ENCODE results near the gene CFAP54. TPM values are rescaled to one million over a fixed set of nuclear protein-coding genes. Genes with fewer than 3 reads are reported as not detected.

Gene CFAP54
- total RNA-seq, 3 donors from 2014 or later: 0.43 to 1.9 (median 0.82) TPM

DNA sequence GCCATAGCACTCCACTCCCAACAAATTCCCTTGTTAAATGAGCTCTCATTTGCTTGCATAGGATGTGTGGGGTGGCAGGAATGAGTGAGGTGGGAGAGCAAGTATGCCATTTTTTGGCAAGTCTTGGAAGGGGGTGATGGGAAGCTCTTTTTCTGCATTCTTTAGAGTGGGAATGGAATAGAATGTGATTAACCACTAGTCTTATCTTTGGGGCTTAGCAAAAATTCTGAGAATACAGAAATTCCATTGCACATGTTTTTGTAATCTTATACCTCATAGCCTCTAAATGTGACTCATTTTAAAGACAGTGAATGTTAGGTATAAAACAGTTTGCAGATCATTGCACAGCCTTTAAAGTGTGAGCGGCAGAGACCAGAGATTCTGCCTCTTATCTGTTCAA, 389.3 kb downstream of the CFAP54 start:
- Histone ChIP-seq H3K9me3 (no peaks in the 10 kb centered on the region), H3K36me3 (ENCODE audit: low read depth) (no peaks in the 10 kb centered on the region), H3K4me1 (ENCODE audit: low read depth) (no peaks in the 10 kb centered on the region), H3K4me3 (no peak overlapping the region)
- DNase-seq (no peak), ATAC-seq (no peak)
- intact Hi-C loops (cut with DNase I, micrococcal nuclease): no loop called here
- TF ChIP-seq, protein P1, sequence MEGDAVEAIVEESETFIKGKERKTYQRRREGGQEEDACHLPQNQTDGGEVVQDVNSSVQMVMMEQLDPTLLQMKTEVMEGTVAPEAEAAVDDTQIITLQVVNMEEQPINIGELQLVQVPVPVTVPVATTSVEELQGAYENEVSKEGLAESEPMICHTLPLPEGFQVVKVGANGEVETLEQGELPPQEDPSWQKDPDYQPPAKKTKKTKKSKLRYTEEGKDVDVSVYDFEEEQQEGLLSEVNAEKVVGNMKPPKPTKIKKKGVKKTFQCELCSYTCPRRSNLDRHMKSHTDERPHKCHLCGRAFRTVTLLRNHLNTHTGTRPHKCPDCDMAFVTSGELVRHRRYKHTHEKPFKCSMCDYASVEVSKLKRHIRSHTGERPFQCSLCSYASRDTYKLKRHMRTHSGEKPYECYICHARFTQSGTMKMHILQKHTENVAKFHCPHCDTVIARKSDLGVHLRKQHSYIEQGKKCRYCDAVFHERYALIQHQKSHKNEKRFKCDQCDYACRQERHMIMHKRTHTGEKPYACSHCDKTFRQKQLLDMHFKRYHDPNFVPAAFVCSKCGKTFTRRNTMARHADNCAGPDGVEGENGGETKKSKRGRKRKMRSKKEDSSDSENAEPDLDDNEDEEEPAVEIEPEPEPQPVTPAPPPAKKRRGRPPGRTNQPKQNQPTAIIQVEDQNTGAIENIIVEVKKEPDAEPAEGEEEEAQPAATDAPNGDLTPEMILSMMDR (IDR thresholded peaks at IDR 0.05): no peak

DNA sequence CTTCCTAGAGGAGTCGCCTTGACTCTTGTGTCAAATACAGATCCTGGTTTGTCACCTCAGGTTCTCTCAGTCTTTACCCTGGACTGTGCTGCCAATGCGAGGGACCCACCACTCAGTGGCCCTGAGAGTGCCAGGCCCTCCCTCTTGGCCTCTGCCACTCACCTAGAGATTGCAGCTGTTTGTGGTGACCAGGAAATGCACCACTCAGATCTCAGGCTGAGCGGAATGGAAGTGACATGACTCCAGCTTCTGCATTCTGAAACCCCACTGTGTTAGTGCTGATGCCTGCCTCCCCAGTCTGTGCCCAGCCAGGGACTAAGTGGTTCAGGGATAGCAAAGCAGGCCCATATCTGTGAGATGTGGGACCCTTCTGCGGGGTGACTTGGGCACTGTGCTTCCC, 389.9 kb downstream of the CFAP54 start:
- no peaks in the 10 kb centered on the region for H3K36me3 ChIP-seq (ENCODE audit: low read depth)
- intact Hi-C loops (cut with DNase I, micrococcal nuclease): no loop called here
- no peak overlapping the region for H3K4me3 ChIP-seq
- ATAC-seq (no peak), DNase-seq (no peak)
- H3K9me3 ChIP-seq: no peaks in the 10 kb centered on the region
- TF ChIP-seq, protein P1 (IDR thresholded peaks at IDR 0.05): no peak
- H3K4me1 ChIP-seq (ENCODE audit: low read depth): no peaks in the 10 kb centered on the region

DNA sequence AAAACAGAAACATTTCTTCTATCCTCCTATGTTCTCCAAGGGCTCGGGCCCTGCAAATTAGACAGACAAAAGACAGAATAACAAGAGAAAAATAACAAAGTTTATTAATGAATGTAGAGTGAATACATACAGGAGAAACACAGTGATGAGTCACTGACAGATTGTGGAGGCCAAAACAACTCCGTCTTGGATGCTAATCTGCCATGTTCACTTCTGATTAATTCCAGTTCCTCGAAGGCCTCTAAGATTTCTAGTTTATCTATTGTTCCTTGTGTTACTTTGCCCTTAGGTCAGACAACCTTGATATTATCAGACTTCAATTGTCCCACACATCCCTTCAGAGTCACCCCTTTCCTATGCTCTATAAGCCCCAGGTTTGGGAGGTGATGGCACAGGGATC, 390.8 kb downstream of the CFAP54 start:
- ATAC-seq (no peak), DNase-seq (no peak)
- Histone ChIP-seq H3K4me3 (no peak overlapping the region), H3K36me3 (ENCODE audit: low read depth) (no peaks in the 10 kb centered on the region), H3K9me3 (no peaks in the 10 kb centered on the region), H3K4me1 (ENCODE audit: low read depth) (no peaks in the 10 kb centered on the region)
- TF ChIP-seq, protein P1 (IDR thresholded peaks at IDR 0.05): no peak
- intact Hi-C loops (cut with DNase I, micrococcal nuclease): no loop called here

DNA sequence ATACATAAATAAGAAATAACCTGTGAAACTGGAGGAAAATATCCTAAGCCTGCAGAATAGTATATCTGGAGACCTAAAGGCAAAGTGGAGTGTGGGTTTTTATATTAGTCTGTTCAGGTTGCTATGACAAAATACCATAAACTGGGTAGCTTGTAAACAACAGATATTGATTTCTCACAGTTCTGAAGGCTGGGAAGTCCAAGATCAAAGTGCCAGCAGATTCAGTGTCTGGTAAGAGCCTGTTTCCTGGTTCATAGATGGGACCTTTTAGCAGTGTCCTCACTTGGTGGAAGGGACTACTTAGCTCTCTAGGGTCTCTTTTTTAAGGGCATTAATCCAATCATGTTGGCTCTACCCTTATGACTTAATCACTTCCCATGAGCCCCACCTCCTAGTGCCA, 392.2 kb downstream of the CFAP54 start:
- H3K4me3 ChIP-seq: no peak overlapping the region
- no peaks in the 10 kb centered on the region for H3K9me3 ChIP-seq
- no peak for DNase-seq
- ATAC-seq: no peak
- TF ChIP-seq, protein P1 (IDR thresholded peaks at IDR 0.05): no peak
- no peaks in the 10 kb centered on the region for H3K4me1 ChIP-seq (ENCODE audit: low read depth)
- H3K36me3 ChIP-seq (ENCODE audit: low read depth): no peaks in the 10 kb centered on the region
- intact Hi-C loops (cut with DNase I, micrococcal nuclease): no loop called here

DNA sequence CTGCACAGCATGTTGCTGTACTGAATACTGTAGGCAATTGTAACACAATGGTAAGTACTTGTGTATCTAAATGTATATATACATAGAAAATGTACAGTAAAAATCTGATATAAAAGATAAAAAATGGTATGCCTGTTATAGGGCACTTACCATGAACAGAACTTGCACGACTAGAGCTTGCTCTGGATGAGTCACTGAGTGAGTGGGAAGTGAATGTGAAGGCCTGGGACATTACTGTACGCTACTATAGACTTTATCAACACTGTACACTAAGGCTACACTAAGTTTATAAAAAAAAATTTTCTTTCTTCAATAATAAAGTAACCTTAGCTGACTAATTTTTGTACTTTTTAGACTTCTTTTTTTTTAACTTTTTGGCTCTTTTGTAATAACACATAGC, 393.5 kb downstream of the CFAP54 start:
- Histone ChIP-seq H3K4me1 (ENCODE audit: low read depth) (no peaks in the 10 kb centered on the region), H3K4me3 (no peak overlapping the region), H3K36me3 (ENCODE audit: low read depth) (no peaks in the 10 kb centered on the region), H3K9me3 (no peaks in the 10 kb centered on the region)
- ATAC-seq (no peak), DNase-seq (no peak)
- TF ChIP-seq, protein P1 (IDR thresholded peaks at IDR 0.05): no peak
- intact Hi-C loops (cut with DNase I, micrococcal nuclease): no loop called here

DNA sequence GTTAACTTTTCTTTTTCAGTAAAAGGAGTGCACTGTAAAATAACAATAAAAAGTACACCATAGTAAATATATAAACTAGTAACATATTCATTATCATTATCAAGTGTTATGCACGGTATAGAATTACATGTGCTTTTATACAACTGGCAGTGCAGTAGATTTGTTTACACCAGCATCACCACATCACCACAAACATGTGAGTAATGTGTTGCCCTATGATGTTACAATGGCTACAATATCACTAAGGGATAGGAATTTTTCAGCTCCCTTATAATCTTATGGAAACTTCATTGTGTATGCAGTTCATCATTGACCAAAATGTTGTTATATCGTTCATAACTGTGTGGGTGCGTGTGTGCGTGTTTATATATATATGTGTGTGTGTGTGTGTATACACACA, 394.2 kb downstream of the CFAP54 start:
- no peak for DNase-seq
- H3K9me3 ChIP-seq: no peaks in the 10 kb centered on the region
- no peak overlapping the region for H3K4me3 ChIP-seq
- intact Hi-C loops (cut with DNase I, micrococcal nuclease): no loop called here
- H3K4me1 ChIP-seq (ENCODE audit: low read depth): no peaks in the 10 kb centered on the region
- TF ChIP-seq, protein P1 (IDR thresholded peaks at IDR 0.05): no peak
- ATAC-seq: no peak
- no peaks in the 10 kb centered on the region for H3K36me3 ChIP-seq (ENCODE audit: low read depth)

All from mucosa of descending colon (tissue), 3 donors.